Mononuclear cell (primary cell): ENCODE results near the gene CNPPD1. TPM values are rescaled to one million over a fixed set of nuclear protein-coding genes. Genes with fewer than 3 reads are reported as not detected.

Experiments
- H3K27me3 ChIP-seq: 2 replicates; pipeline ENCODE4 v1.6.0; 2011; ENCODE audit warnings: low read length, control low read depth; ENCODE audit not compliant: insufficient read depth
- H3K4me1 ChIP-seq: 2 replicates; pipeline ENCODE4 v1.5.1; 2011; ENCODE audit warnings: mild to moderate bottlenecking, low read length, control low read depth; ENCODE audit not compliant: insufficient read depth
- H3K4me3 ChIP-seq: 2 replicates; pipeline ENCODE4 v1.5.1; 2011; ENCODE audit warnings: mild to moderate bottlenecking, low read length, moderate library complexity
- H3K9me3 ChIP-seq: 2 replicates; pipeline ENCODE4 v1.5.1; 2011; ENCODE audit warnings: low read depth, mild to moderate bottlenecking, control low read depth, low read length
- total RNA-seq: library from RNA; depleted of rRNA; stranded (reverse); fragments of >200 nt; gene quantifications from one replicate; pipeline ENCODE4 v1.2.3, GENCODE V29; 2012

Gene CNPPD1
- total RNA-seq, 1 donor = 27.5 TPM

DNA sequence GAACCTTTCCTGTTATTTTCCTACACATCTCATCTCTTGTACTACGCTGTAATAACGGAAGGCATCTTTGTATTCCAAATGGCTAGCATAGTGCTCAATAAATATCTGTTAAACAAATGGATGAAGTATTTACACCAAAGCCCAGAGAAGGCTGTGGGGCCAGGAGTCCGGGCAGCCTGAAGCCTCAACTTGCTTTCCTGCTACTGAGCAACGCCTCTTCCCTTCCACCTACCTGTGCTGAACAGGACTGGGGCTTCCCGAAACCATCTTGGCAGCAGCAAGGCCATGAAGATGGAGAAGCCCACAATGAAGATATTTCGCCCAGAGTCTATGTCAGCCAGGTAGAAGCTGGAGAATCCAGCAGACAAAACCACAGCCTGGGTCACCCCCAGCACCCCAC is 13.6 kb downstream of the CNPPD1 start:
- Histone ChIP-seq H3K4me3 (no peak overlapping the region), H3K4me1 (peaks cover 13% of the 10 kb centered on the region), H3K27me3 (no peaks in the 10 kb centered on the region), H3K9me3 (no peaks in the 10 kb centered on the region)

GRCh38 chr2:219161097-219161496 is 15.6 kb downstream of the CNPPD1 start:
- Histone ChIP-seq H3K4me3 (peak overlapping the region; percentile 63), H3K27me3 (no peaks in the 10 kb centered on the region), H3K9me3 (no peaks in the 10 kb centered on the region), H3K4me1 (peaks cover 13% of the 10 kb centered on the region)

GRCh38 chr2:219160186-219161017 is 16.3 kb downstream of the CNPPD1 start, which contains the start of gene NHEJ1:
Gene NHEJ1, minus strand, starts transcription at chr2:219160815. Its CDS starts 2,453 bp downstream, at chr2:219158362.
- Histone ChIP-seq H3K4me3 (peak within 1 kb of the TSS; percentile 63), H3K4me1 (peaks cover 13% of the 10 kb centered on the region), H3K9me3 (no peaks in the 10 kb centered on the region), H3K27me3 (no peaks in the 10 kb centered on the region)

DNA sequence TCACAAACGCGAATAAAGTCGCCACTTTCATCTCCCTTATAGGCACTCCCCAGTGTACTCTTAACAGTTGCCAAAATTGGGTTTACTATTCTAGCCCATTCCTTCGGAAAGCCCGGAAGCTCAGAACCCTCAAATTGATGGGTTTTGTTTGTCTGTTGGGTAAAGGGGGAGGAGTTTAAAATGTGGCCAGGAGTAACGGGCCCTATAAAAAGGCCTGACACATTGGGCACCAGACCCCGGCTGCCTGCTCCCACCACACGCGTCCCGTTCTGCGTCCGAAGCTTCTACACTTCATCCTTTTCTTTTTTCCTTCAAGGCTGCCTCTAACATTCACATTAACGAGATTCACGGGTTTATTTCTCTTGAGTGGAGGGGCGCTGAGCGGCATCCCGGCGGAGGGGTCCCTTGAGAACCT is 16.9 kb downstream of the CNPPD1 start:
- Histone ChIP-seq H3K9me3 (no peaks in the 10 kb centered on the region), H3K27me3 (no peaks in the 10 kb centered on the region), H3K4me1 (peaks cover 13% of the 10 kb centered on the region), H3K4me3 (peak overlapping the region; percentile 63)

DNA sequence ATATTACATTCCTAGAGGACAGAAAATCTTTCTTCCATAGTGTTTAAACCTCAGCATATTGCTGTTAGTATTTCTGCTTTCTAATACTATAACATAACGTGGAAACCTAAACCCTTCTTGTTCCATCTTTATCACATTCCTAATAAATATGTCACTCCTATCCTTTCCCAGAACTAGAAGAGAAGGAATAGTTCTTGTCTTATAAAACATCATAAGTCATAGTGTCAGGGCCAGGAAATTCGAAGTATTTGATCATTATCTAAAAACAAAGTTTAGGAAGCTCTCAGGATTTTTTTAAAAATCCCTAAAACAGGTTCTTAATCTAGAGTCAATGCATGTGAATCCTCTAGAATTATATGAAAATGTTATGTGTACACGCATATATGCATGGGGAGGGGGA is 18.1 kb downstream of the CNPPD1 start:
- H3K27me3 ChIP-seq = no peaks in the 10 kb centered on the region
- peaks cover 13% of the 10 kb centered on the region for H3K4me1 ChIP-seq
- H3K9me3 ChIP-seq = no peaks in the 10 kb centered on the region
- H3K4me3 ChIP-seq = no peak overlapping the region

DNA sequence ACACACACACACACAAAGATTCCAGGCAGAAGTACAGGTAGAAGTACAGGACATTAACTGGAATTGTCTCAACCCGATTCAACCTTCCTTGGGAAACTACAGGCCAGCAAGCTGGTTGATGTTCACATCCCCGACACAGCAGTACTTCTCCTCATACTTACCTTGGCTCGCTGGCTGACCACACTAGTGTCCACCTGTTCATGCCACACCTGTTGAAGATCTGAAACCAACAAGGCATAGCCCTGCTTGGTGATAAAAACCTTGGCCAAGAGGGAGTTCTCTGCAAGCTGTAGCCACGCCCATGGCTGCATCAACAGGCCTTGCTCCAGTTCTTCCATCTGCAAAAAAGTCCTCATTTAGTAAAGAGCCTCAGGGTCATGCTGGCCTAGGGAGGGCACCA is 18.7 kb downstream of the CNPPD1 start:
- peaks cover 13% of the 10 kb centered on the region for H3K4me1 ChIP-seq
- no peaks in the 10 kb centered on the region for H3K27me3 ChIP-seq
- H3K9me3 ChIP-seq = no peaks in the 10 kb centered on the region
- H3K4me3 ChIP-seq = no peak overlapping the region

GRCh38 chr2:219157396-219157795 is 19.3 kb downstream of the CNPPD1 start:
- peaks cover 13% of the 10 kb centered on the region for H3K4me1 ChIP-seq
- H3K27me3 ChIP-seq = no peaks in the 10 kb centered on the region
- no peaks in the 10 kb centered on the region for H3K9me3 ChIP-seq
- no peak overlapping the region for H3K4me3 ChIP-seq

DNA sequence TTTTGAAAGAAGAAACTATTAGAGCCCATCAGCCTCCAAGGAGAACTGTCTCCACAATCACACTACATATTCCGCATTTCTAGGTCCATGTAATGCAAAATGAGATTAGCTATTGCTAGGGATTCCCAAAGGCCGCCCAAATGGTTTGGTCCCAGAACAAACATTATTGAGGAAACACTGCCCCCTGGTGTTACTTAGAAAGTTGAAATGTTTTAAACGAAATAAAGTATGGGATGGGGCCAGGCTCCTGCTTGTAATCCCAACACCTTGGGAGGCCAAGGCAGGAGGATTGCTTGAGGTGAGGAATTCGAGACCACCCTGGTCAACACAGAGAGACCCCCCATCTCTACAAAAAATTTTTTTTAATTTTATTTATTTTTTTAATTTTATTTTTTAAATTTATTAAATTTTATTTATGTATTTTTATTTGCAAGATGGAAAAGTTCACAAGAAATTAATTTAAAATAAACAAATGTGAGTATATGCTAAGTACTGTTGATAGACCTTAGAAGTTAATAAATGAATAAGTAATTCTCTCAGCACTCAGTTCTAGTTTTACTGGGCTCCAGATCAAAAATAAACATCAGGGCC is 21.6 kb downstream of the CNPPD1 start:
- H3K9me3 ChIP-seq = no peaks in the 10 kb centered on the region
- no peak overlapping the region for H3K4me3 ChIP-seq
- H3K27me3 ChIP-seq = no peaks in the 10 kb centered on the region
- peaks cover 7% of the 10 kb centered on the region for H3K4me1 ChIP-seq

DNA sequence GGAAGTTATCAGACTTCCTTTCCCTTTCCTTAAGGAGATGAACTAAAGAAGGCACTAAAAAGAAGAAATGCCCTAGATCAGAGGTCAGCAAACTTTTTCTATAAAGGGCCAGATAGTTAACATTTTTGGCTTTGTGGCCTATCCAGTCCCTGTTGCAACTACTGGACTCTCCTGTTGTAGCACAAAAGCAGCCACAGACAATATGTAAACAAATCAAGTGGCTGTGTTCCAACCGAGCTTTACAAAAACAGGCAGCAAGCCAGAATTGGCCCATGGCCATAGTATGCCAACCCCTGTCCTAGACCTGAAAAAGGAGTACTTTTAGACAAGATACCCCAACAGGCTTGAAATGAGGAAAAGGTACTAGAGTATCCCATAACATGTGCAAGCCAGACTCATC is 27.1 kb downstream of the CNPPD1 start:
- no peaks in the 10 kb centered on the region for H3K9me3 ChIP-seq

GRCh38 chr2:219142329-219142728 is 34.4 kb downstream of the CNPPD1 start:
- H3K4me3 ChIP-seq = no peak overlapping the region
- H3K4me1 ChIP-seq = no peaks in the 10 kb centered on the region
- no peaks in the 10 kb centered on the region for H3K9me3 ChIP-seq
- H3K27me3 ChIP-seq = no peaks in the 10 kb centered on the region

More for the DNA sequence above, 27.1 kb downstream of the CNPPD1 start:
- no peaks in the 10 kb centered on the region for H3K27me3 ChIP-seq
- H3K4me1 ChIP-seq = no peaks in the 10 kb centered on the region
- no peak overlapping the region for H3K4me3 ChIP-seq

DNA sequence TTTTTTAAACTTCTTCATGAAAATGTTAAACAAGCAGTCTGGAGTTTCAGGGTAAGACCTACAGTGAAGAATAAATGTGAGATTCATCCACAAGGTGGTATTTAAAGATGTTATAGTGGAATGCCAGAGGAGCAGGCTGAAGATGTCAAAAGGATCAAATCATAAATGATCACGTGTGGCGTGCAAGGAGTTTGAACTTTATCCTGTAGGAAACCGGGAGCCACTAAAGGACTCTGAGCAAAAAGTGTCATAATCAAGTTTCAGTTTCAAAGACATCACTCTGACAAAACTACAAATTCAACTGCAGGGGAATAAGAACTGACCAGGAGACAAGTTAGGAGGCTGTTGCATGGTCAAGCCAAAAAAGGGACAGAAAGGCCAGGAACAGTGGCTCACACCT is 36.0 kb downstream of the CNPPD1 start:
- Histone ChIP-seq H3K27me3 (no peaks in the 10 kb centered on the region), H3K9me3 (no peaks in the 10 kb centered on the region), H3K4me3 (no peak overlapping the region), H3K4me1 (no peaks in the 10 kb centered on the region)

- H3K27me3 ChIP-seq = no peaks in the 10 kb centered on the region
- no peaks in the 10 kb centered on the region for H3K9me3 ChIP-seq
- no peak overlapping the region for H3K4me3 ChIP-seq
- no peaks in the 10 kb centered on the region for H3K4me1 ChIP-seq
Measured at GRCh38 chr2:219133976-219134375, 42.7 kb downstream of the CNPPD1 start.

GRCh38 chr2:219131744-219132143 is 45.0 kb downstream of the CNPPD1 start:
- H3K4me1 ChIP-seq = no peaks in the 10 kb centered on the region
- no peak overlapping the region for H3K4me3 ChIP-seq
- H3K9me3 ChIP-seq = no peaks in the 10 kb centered on the region
- no peaks in the 10 kb centered on the region for H3K27me3 ChIP-seq

DNA sequence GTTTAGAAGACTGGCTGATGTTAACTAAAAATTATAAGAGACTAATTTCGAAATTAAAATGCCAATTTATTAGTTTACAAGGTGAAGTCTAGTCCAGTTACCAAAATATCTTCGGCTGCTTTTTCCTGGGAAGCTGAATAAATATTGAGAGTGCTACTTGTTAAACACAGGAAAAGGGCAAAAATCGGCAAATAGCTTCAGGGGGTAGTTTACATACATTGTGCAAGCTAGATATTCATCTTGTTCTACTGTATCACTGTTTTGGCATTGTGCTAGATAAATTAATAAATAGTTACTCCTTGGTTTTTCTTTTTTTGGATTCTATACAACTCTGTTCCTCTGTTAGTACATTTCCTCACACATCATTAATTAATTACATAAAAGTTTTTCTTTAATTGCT is 45.4 kb downstream of the CNPPD1 start:
- Histone ChIP-seq H3K4me1 (no peaks in the 10 kb centered on the region), H3K9me3 (no peaks in the 10 kb centered on the region), H3K27me3 (no peaks in the 10 kb centered on the region), H3K4me3 (no peak overlapping the region)

DNA sequence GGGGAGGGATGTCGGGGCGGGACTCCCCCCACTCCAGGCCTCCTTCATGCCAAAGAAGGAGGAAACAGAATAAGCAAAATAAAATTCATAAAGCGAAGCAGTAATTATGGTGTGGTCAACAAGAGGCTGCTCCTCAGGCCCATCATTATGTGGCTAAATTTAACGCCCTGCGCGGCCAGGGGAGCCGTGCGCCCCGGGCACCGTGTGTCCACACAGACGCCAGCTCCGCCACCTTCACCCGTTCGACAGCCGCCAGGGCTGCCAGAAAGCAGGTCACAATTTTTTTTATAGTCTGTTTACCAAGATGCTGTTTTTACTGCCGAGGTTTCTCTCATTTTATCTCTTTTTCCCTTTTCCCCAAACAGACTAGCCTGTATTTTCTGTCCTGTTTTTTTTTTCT is 47.1 kb downstream of the CNPPD1 start:
- H3K4me3 ChIP-seq = no peak overlapping the region
- peaks cover 5% of the 10 kb centered on the region for H3K4me1 ChIP-seq
- no peaks in the 10 kb centered on the region for H3K9me3 ChIP-seq
- H3K27me3 ChIP-seq = no peaks in the 10 kb centered on the region

GRCh38 chr2:219128396-219128795 is 48.3 kb downstream of the CNPPD1 start:
- Histone ChIP-seq H3K9me3 (no peaks in the 10 kb centered on the region), H3K4me3 (no peak overlapping the region), H3K4me1 (peaks cover 12% of the 10 kb centered on the region), H3K27me3 (no peaks in the 10 kb centered on the region)
